GM18868 (cell line): ENCODE data around the gene P3H2.
"Not testable (repeated sequence)": the region's sequence is repeated elsewhere in the genome, so short reads cannot be mapped to it uniquely, and the experiment has no call there.

ENCODE experiments used
- ATAC-seq: cut with Tn5 transposase; IDR thresholded peaks from one replicate; pipeline ENCODE4 v1.9.1; 2021; ENCODE audit warnings: mild to moderate bottlenecking, moderate library complexity; ENCODE audit not compliant: unreplicated experiment

P3H2 gene

GRCh38 chr3:190120269-190121060 is at the start of gene P3H2:
P3H2 (minus strand) TSS chr3:190120897; CDS start chr3:190120731, 166 bp downstream.
- ATAC-seq, result peak; percentile 81

GRCh38 chr3:190169877-190170276 is 49.2 kb upstream of the P3H2 start:
- peak; percentile 66 for ATAC-seq

- peak; percentile 20 for ATAC-seq
Measured at GRCh38 chr3:190169243-190169642, 48.5 kb upstream of the P3H2 start.

GRCh38 chr3:190167936-190168680 is 47.4 kb upstream of the P3H2 start:
- ATAC-seq, result no peak

GRCh38 chr3:190166948-190167347 is 46.3 kb upstream of the P3H2 start:
- ATAC-seq, result peak; percentile 72

- ATAC-seq, result no peak
Measured at GRCh38 chr3:190165253-190165652, 44.6 kb upstream of the P3H2 start.

GRCh38 chr3:190162013-190162412 is 41.3 kb upstream of the P3H2 start:
- not testable (repeated sequence) for ATAC-seq

GRCh38 chr3:190159902-190160435 is 39.3 kb upstream of the P3H2 start:
- no peak for ATAC-seq

- ATAC-seq, result no peak
Measured at GRCh38 chr3:190158261-190158660, 37.6 kb upstream of the P3H2 start.

- ATAC-seq, result no peak
Measured at GRCh38 chr3:190155752-190156151, 35.1 kb upstream of the P3H2 start.

- ATAC-seq, result no peak
Measured at GRCh38 chr3:190150681-190151080, 30.0 kb upstream of the P3H2 start.

- ATAC-seq, result not testable (repeated sequence)
Measured at GRCh38 chr3:190149830-190150619, 29.3 kb upstream of the P3H2 start.

- not testable (repeated sequence) for ATAC-seq
Measured at GRCh38 chr3:190144793-190145192, 24.1 kb upstream of the P3H2 start.

- no peak for ATAC-seq
Measured at GRCh38 chr3:190142041-190142440, 21.3 kb upstream of the P3H2 start.

GRCh38 chr3:190139365-190139764 is 18.7 kb upstream of the P3H2 start:
- no peak for ATAC-seq

- ATAC-seq, result no peak
Measured at GRCh38 chr3:190132371-190132770, 11.7 kb upstream of the P3H2 start.

GRCh38 chr3:190131329-190131728 is 10.6 kb upstream of the P3H2 start:
- ATAC-seq, result no peak

- ATAC-seq, result no peak
Measured at GRCh38 chr3:190130696-190131095, 10.0 kb upstream of the P3H2 start.

- no peak for ATAC-seq
Measured at GRCh38 chr3:190130037-190130436, 9.3 kb upstream of the P3H2 start.

GRCh38 chr3:190127797-190128196 is 7.1 kb upstream of the P3H2 start:
- no peak for ATAC-seq

- no peak for ATAC-seq
Measured at GRCh38 chr3:190127195-190127594, 6.5 kb upstream of the P3H2 start.
